Purkinje cell (primary cell): ENCODE measurements around the gene ADSS2. TPM values are rescaled to one million over a fixed set of nuclear protein-coding genes. Genes with fewer than 3 reads are reported as not detected.

Source experiments
- polyA plus RNA-seq: library from polyadenylated mRNA; unstranded; fragments of >200 nt; fragmentation: Nextera tagmentation; gene quantifications from 2 replicates; pipeline ENCODE4 v1.2.1, GENCODE V29; 2014

The ADSS2 gene
- 20.6 and 21.4 TPM in 2 replicates for polyA plus RNA-seq

GRCh38 chr1:244451539-244451950, at the start of gene ADSS2:
Gene ADSS2 (minus strand): TSS chr1:244451909. CDS start chr1:244451817, 92 bp downstream.

GRCh38 chr1:244461245-244462071, 9.7 kb upstream of the ADSS2 start, which contains the start of gene CATSPERE:
Gene CATSPERE (plus strand): TSS chr1:244461273. CDS start chr1:244461430, 157 bp downstream.

Other genes with a start within 250 kb of the ADSS2 start
- 0.73 TPM in 1 of 2 replicates, not detected in the other for gene CATSPERE, start 9.4 kb upstream of the ADSS2 start, polyA plus RNA-seq
- gene DESI2, start 201.2 kb upstream of the ADSS2 start, polyA plus RNA-seq: 3.6 and 7.9 TPM in 2 replicates